PC-3 (cell line): ENCODE measurements around the gene IFI27L2.

Source experiments
- CTCF ChIP-seq: fragments of 300-600 bp; sonication (generic); conservative IDR thresholded peaks from 2 replicates; pipeline ENCODE4 v1.5.1; 2017; ENCODE audit warnings: antibody characterized with exemption, low read depth, mild to moderate bottlenecking, low read length
- EZH2 ChIP-seq: fragments of 300-600 bp; sonication (generic); IDR thresholded peaks from one replicate; pipeline ENCODE4 v1.6.1; 2017; ENCODE audit warnings: antibody characterized with exemption, mild to moderate bottlenecking, low read length; ENCODE audit not compliant: unreplicated experiment
- EZH2phosphoT487 ChIP-seq: fragments of 300-600 bp; sonication (generic); IDR thresholded peaks from 2 replicates; pipeline ENCODE4 v1.6.1; 2018; ENCODE audit warnings: mild to moderate bottlenecking, antibody characterized with exemption, low read length, borderline replicate concordance

GRCh38 chr14:94120667-94121340 lies 8.6 kb downstream of the IFI27L2 start:
- no peak for TF ChIP-seq CTCF
- TF ChIP-seq EZH2phosphoT487, result no peak
- no peak for TF ChIP-seq EZH2
